GM12878 (cell line): Measurements from ENCODE around the gene LIMS2. TPM values are rescaled to one million over a fixed set of nuclear protein-coding genes. Genes with fewer than 3 reads are reported as not detected.

ENCODE experiments used
- ATAC-seq: fragments of 200-7000 bp; cut with Tn5 transposase; 3 replicates; pipeline ENCODE4 v1.9.1; 2020; ENCODE audit warnings: mild to moderate bottlenecking, moderate library complexity
- BruUV-seq: library from RNA; stranded (reverse); fragments of 400-500 nt; replicated peaks from 2 replicates; lab custom pipeline; 2021; lab: Mats Ljungman, UMichigan
- CTCF ChIA-PET: fragments of 300-600 bp; sonication (Branson Sonifier 250); formaldehyde crosslinking; extraction: SDS; loops from one replicate; lab custom pipeline; 2021; ENCODE audit warnings: inconsistent platforms; lab: Yijun Ruan, JAX
- POLR2A ChIA-PET: fragments of 350-600 bp; formaldehyde crosslinking; extraction: SDS; loops from one replicate; lab custom pipeline; 2021; ENCODE audit warnings: inconsistent platforms; lab: Charles Lee
- RAD21 ChIA-PET: fragments of 300-600 bp; sonication (Branson Sonifier 250); formaldehyde crosslinking; loops from one replicate; lab custom pipeline; 2023; ENCODE audit warnings: antibody characterized with exemption; ENCODE audit not compliant: unreplicated experiment; lab: Charles Lee
- SMC1A ChIA-PET: fragments of 300-600 bp; sonication (Branson Sonifier 250); formaldehyde crosslinking; loops from one replicate; lab custom pipeline; 2023; ENCODE audit not compliant: unreplicated experiment, uncharacterized antibody; lab: Charles Lee
- DNase-seq: peaks from one replicate; pipeline ENCODE4 v3.0.0-alpha.2; 2011; ENCODE audit warnings: low read depth, low spot score
- FAIRE-seq: peaks from 3 replicates; lab custom pipeline; 2011; peaks lifted over from hg19 to GRCh38; lab: Jason Lieb, UNC
- H2AFZ ChIP-seq: 2 replicates; pipeline ENCODE4 v1.6.0; 2011; ENCODE audit warnings: low read depth, low read length, control low read depth; ENCODE audit not compliant: control insufficient read depth
- H3K27ac ChIP-seq: 2 replicates; pipeline ENCODE4 v1.5.1; 2011; ENCODE audit warnings: control low read depth; ENCODE audit not compliant: control insufficient read depth, insufficient read depth
- H3K27me3 ChIP-seq, 2 experiments: replicated peaks in 1 of 2; 2 replicates each; pipeline versions ENCODE4 v1.6.0 to v1.6.1; 2011; ENCODE audit warnings: low read length in 1 of 2; ENCODE audit not compliant: control insufficient read depth in 2 of 2, insufficient read depth in 2 of 2
- H3K36me3 ChIP-seq, 2 experiments: 2 replicates each; pipeline ENCODE4 v1.5.1; 2011; ENCODE audit warnings: low read length in 1 of 2; ENCODE audit not compliant: control insufficient read depth in 2 of 2, insufficient read depth in 2 of 2
- H3K4me1 ChIP-seq: 2 replicates; pipeline ENCODE4 v1.6.1; 2011; ENCODE audit warnings: mild to moderate bottlenecking, low read length, moderate library complexity, mixed read lengths; ENCODE audit not compliant: control insufficient read depth, insufficient read depth
- H3K4me2 ChIP-seq: 2 replicates; pipeline ENCODE4 v1.6.0; 2011; ENCODE audit warnings: control low read depth; ENCODE audit not compliant: control insufficient read depth, insufficient read depth
- H3K4me3 ChIP-seq: fragments of 200-600 bp; sonication (generic); 2 replicates; pipeline ENCODE4 v1.5.1; 2016
- H3K79me2 ChIP-seq: 2 replicates; pipeline ENCODE4 v1.6.0; 2011; ENCODE audit warnings: low read length; ENCODE audit not compliant: control insufficient read depth, insufficient read depth
- H3K9ac ChIP-seq: 2 replicates; pipeline ENCODE4 v1.8.0; 2011; ENCODE audit warnings: low read length, control low read depth, mixed read lengths; ENCODE audit not compliant: control insufficient read depth, insufficient read depth
- H3K9me3 ChIP-seq: replicated peaks from 3 replicates; pipeline ENCODE4 v1.5.1; 2011; ENCODE audit warnings: mild to moderate bottlenecking, low read length; ENCODE audit not compliant: control insufficient read depth, insufficient read depth
- H4K20me1 ChIP-seq: 2 replicates; pipeline ENCODE4 v1.6.0; 2011; ENCODE audit not compliant: control insufficient read depth, insufficient read depth
- BRCA1 ChIP-seq: IDR thresholded peaks from 2 replicates; pipeline ENCODE4 v1.6.1; 2011; ENCODE audit warnings: low read depth, low read length, improper control_type of control experiment
- EP300 ChIP-seq, 2 experiments: fragments of 150-350 bp in 1 of 2; IDR thresholded peaks; 2 replicates each; pipeline ENCODE4 v1.6.1; 2011 to 2012; ENCODE audit warnings: low read depth in 2 of 2, low read length in 2 of 2, borderline replicate concordance in 1 of 2, improper control_type of control experiment in 1 of 2, inconsistent platforms in 1 of 2; ENCODE audit not compliant: control insufficient read depth in 1 of 2
- HDAC2 ChIP-seq: fragments of 200-600 bp; sonication (generic); IDR thresholded peaks from 2 replicates; pipeline ENCODE4 v1.6.1; 2017
- HDAC6 ChIP-seq: fragments of 200-600 bp; sonication (generic); IDR thresholded peaks from one replicate; pipeline ENCODE4 v1.8.0; 2017; ENCODE audit warnings: antibody characterized with exemption; ENCODE audit not compliant: unreplicated experiment
- MEF2B ChIP-seq: fragments of 450-650 bp; IDR thresholded peaks from 2 replicates; pipeline ENCODE4 v1.6.1; 2018; ENCODE audit warnings: mild to moderate bottlenecking, moderate library complexity; ENCODE audit not compliant: partially characterized antibody, poor library complexity, severe bottlenecking
- MLLT1 ChIP-seq: fragments of 450-650 bp; IDR thresholded peaks from 2 replicates; pipeline ENCODE4 v1.6.1; 2016; ENCODE audit warnings: mild to moderate bottlenecking
- POU2F2 ChIP-seq: IDR thresholded peaks from 3 replicates; pipeline ENCODE4 v1.6.1; 2011; ENCODE audit warnings: low read depth, mild to moderate bottlenecking, low read length, borderline replicate concordance
- SPI1 ChIP-seq: IDR thresholded peaks from 2 replicates; pipeline ENCODE4 v1.6.1; 2011; ENCODE audit warnings: low read depth, mild to moderate bottlenecking, low read length, moderate library complexity, borderline replicate concordance; ENCODE audit not compliant: insufficient read depth
- SUPT20H ChIP-seq: IDR thresholded peaks from 2 replicates; pipeline ENCODE4 v1.6.1; 2011; ENCODE audit warnings: low read depth, mild to moderate bottlenecking, low read length, moderate library complexity, borderline replicate concordance; ENCODE audit not compliant: control insufficient read depth
- ZBED1 ChIP-seq: IDR thresholded peaks from 2 replicates; pipeline ENCODE4 v1.6.1; 2016; ENCODE audit warnings: borderline replicate concordance
- ZNF384 ChIP-seq: IDR thresholded peaks from 2 replicates; pipeline ENCODE4 v1.6.1; 2012; ENCODE audit warnings: low read depth, mild to moderate bottlenecking, low read length, improper control_type of control experiment, borderline replicate concordance
- WGBS: methylation state at CpG from one replicate; pipeline ENCODE4 v1.1.6; 2016; ENCODE audit warnings: low lambda C conversion rate; ENCODE audit not compliant: insufficient replicate concordance, insufficient coverage; ENCODE audit errors: missing lambda C conversion rate; 5-methylcytosine and 5-hydroxymethylcytosine counted together
- in situ Hi-C: fragments of 300-500 bp; cut with MboI; formaldehyde crosslinking; loops from 9 replicates; pipeline ENCODE4 v1.14.3; 2018; ENCODE audit warnings: mixed read lengths
- intact Hi-C: fragments of 100-400 bp; cut with micrococcal nuclease; formaldehyde crosslinking; loops from one replicate; pipeline ENCODE4 v1.14.2; 2022; ENCODE audit not compliant: unreplicated experiment
- polyA plus RNA-seq, 11 experiments: library from polyadenylated mRNA; depleted of rRNA in 4 of 11; unstranded in 6 of 11; stranded (reverse) in 5 of 11; fragments of >200 nt; fragmentation: Nextera tagmentation in 4 of 11; fragmentation: Illumina TruSeq in 1 of 11; extraction: Ambion mirVana in 4 of 11; extraction: Trizol in 1 of 11; gene quantifications; 1 replicate in 1 of 11; 2 replicates in 10 of 11; pipeline versions ENCODE4 v1.2.1 to v1.2.3, GENCODE V29; 2011 to 2016; ENCODE audit warnings: inconsistent platforms in 2 of 11, missing spikeins in 2 of 11, low read depth in 1 of 11
- total RNA-seq, 4 experiments: library from RNA; depleted of rRNA in 3 of 4; stranded (reverse); fragments of >200 nt in 3 of 4; fragmentation: Illumina TruSeq in 1 of 4; extraction: Trizol in 1 of 4; gene quantifications; 2 replicates each; pipeline versions ENCODE4 v1.2.1 to v1.2.3, GENCODE V29; 2013 to 2021

Gene LIMS2
- total and polyA plus RNA-seq, 10 of the 15 experiments (the other 5 are each of a cell fraction or from before 2014, with no cell fraction given): 0.06 to 0.81 (median 0.16) TPM; not detected in 2

- Histone ChIP-seq H3K9ac (no peak overlapping the region), H2AFZ (no peak overlapping the region), H3K36me3 (no peaks in the 10 kb centered on the region), H3K27ac (no peak overlapping the region), H3K79me2 (no peaks in the 10 kb centered on the region), H3K4me2 (no peak overlapping the region), H3K27me3 (no peaks in the 10 kb centered on the region; a peak in 2 of 4 replicates), H3K4me3 (no peak overlapping the region), H3K4me1 (no peaks in the 10 kb centered on the region), H3K9me3 (no peaks in the 10 kb centered on the region; the same call in 2 of the 3 replicates), H4K20me1 (no peaks in the 10 kb centered on the region)
- in situ Hi-C loops (no loop called here), intact Hi-C loops (no loop called here)
- WGBS: 0% methylated on average over 1 of the region's 1 CpG
- ATAC-seq (no peak), FAIRE-seq (no peak), DNase-seq (no peak)
- TF ChIP-seq MEF2B (no peak), MLLT1 (no peak), EP300 (IDR thresholded peaks at IDR 0.05; ENCODE audit: borderline replicate concordance in 1 of 2, control insufficient read depth in 1 of 2, low read depth in 2 of 2, low read length in 2 of 2) (no peak), BRCA1 (no peak), ZBED1 (no peak), SPI1 (no peak), HDAC6 (no peak), ZNF384 (no peak), SUPT20H (no peak), HDAC2 (no peak), POU2F2 (no peak)
- ChIA-PET SMC1A (no interaction called here), CTCF (interaction anchor here (1.1 to 2.9 kb wide), 2 partner anchors 19 to 39 kb away, joined by 3 to 15 read pairs; no protein-coding TSS in a partner anchor), POLR2A (no interaction called here), RAD21 (no interaction called here)
- BruUV-seq: no TSS peak
These were observed 64.8 kb downstream of the LIMS2 start for GRCh38 chr2:127610561-127610960.
